ENCODE results near the gene PCDHA11.

- TF ChIP-seq CTCF (IDR thresholded peaks at IDR 0.05) = no peak
- no peak for TF ChIP-seq POLR2A (IDR thresholded peaks at IDR 0.05)
Measured at GRCh38 chr5:140862441-140863295, 6.1 kb upstream of the PCDHA11 start.

All from esophagus squamous epithelium (tissue), 4 donors.